Panc1 (cell line): ENCODE data around the gene LPP. TPM values are rescaled to one million over a fixed set of nuclear protein-coding genes. Genes with fewer than 3 reads are reported as not detected.

Experiments used
- ATAC-seq: fragments of 200-7000 bp; cut with Tn5 transposase; 2 replicates; pipeline ENCODE4 v1.9.1; 2020; ENCODE audit warnings: mild to moderate bottlenecking, moderate library complexity
- BruUV-seq: library from RNA; stranded (reverse); fragments of 400-500 nt; replicated peaks from 2 replicates; lab custom pipeline; 2021; lab: Mats Ljungman, UMichigan
- CTCF ChIA-PET: fragments of 300-600 bp; sonication (Branson Sonifier 250); formaldehyde crosslinking; loops from one replicate; lab custom pipeline; 2022; ENCODE audit warnings: antibody characterized with exemption; lab: Charles Lee
- POLR2A ChIA-PET: fragments of 300-600 bp; sonication (Branson Sonifier 250); formaldehyde crosslinking; loops from one replicate; lab custom pipeline; 2022; ENCODE audit warnings: antibody characterized with exemption; lab: Charles Lee
- DNase-seq: peaks from one replicate; pipeline ENCODE4 v3.0.0-alpha.2; 2010; ENCODE audit warnings: low read depth, low spot score
- H3K27ac ChIP-seq: 2 replicates; pipeline ENCODE4 v1.5.1; 2011; ENCODE audit warnings: mild to moderate bottlenecking, low read length, inconsistent platforms
- H3K27me3 ChIP-seq: fragments of 200-500 bp; sonication (Bioruptor generic); 2 replicates; pipeline ENCODE4 v1.6.0; 2014; ENCODE audit warnings: low read length, inconsistent platforms; ENCODE audit not compliant: control insufficient read depth, insufficient read depth
- H3K36me3 ChIP-seq: fragments of 200-500 bp; sonication (Bioruptor generic); 2 replicates; pipeline ENCODE4 v1.5.1; 2014; ENCODE audit warnings: inconsistent platforms, mild to moderate bottlenecking, low read length, moderate library complexity; ENCODE audit not compliant: control insufficient read depth, insufficient read depth
- H3K4me1 ChIP-seq: 2 replicates; pipeline ENCODE4 v1.5.1; 2011; ENCODE audit warnings: inconsistent platforms, mild to moderate bottlenecking, low read length, moderate library complexity; ENCODE audit not compliant: control insufficient read depth, insufficient read depth
- H3K4me3 ChIP-seq, 2 experiments: 2 replicates each; pipeline ENCODE4 v1.5.1; 2011 to 2012; ENCODE audit warnings: low read depth in 2 of 2, low read length in 2 of 2, mild to moderate bottlenecking in 2 of 2, inconsistent platforms in 1 of 2, moderate library complexity in 1 of 2
- H3K9me3 ChIP-seq: fragments of 200-500 bp; sonication (Bioruptor generic); 2 replicates; pipeline ENCODE4 v1.5.1; 2014; ENCODE audit warnings: low read depth, mild to moderate bottlenecking, inconsistent platforms, low read length, moderate library complexity; ENCODE audit not compliant: control insufficient read depth, insufficient read depth
- POLR2AphosphoS5 ChIP-seq: IDR thresholded peaks from 2 replicates; pipeline ENCODE4 v1.6.1; 2012; ENCODE audit warnings: mild to moderate bottlenecking, low read depth, low read length, moderate library complexity
- REST ChIP-seq, 2 experiments: IDR thresholded peaks; 2 replicates each; pipeline ENCODE4 v1.6.1; 2011 to 2012; ENCODE audit warnings: low read depth in 2 of 2, control low read depth in 1 of 2, low read length in 1 of 2, mild to moderate bottlenecking in 1 of 2, moderate library complexity in 1 of 2; ENCODE audit not compliant: insufficient read depth in 1 of 2
- SIN3A ChIP-seq: IDR thresholded peaks from 2 replicates; pipeline ENCODE4 v1.6.1; 2012; ENCODE audit warnings: low read depth, mild to moderate bottlenecking, low read length, moderate library complexity, borderline replicate concordance; ENCODE audit not compliant: insufficient read depth
- TCF7L2 ChIP-seq: IDR thresholded peaks from 2 replicates; pipeline ENCODE4 v1.6.1; 2011; ENCODE audit warnings: mild to moderate bottlenecking, low read depth, low read length, inconsistent platforms
- in situ Hi-C: cut with HindIII; loops from 2 replicates; pipeline ENCODE4 v1.10.0; 2016; ENCODE audit warnings: low sequenced_read_pairs, low pct_unique_long_range_greater_than_20kb
- intact Hi-C: fragments of 100-400 bp; cut with micrococcal nuclease; formaldehyde crosslinking; loops from one replicate; pipeline ENCODE4 v1.10.0; 2022; ENCODE audit not compliant: unreplicated experiment
- total RNA-seq: library from RNA; stranded (reverse); gene quantifications from one replicate; pipeline ENCODE4 v1.2.1, GENCODE V29; 2021; ENCODE audit not compliant: unreplicated experiment
- TF ChIP-seq, protein P1 (sequence below): fragments of 450-650 bp; IDR thresholded peaks from 2 replicates; pipeline ENCODE4 v1.5.1; 2017; ENCODE audit warnings: mild to moderate bottlenecking

LPP gene
- total RNA-seq, 1 experiment from 2014 or later: 90.0 TPM

DNA sequence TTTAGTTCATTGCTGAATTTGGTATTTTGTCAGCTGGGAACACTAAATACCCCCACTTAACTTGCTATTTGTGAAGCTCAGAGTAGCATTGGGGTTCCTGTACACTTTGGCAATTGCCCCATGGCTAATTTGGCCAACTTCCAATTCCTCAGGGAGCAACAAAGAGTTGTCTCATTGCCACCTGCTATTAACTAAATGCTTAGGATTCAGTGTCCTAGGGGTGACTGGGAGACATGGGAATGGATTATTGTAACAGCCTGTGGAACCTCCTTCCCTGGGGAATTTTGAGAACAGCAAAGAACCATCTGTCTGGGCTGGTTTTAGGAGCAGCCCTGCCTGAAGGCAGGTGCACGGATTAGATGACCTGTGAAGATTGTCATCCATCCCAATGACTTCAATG lies 580.4 kb downstream of the LPP start:
- Histone ChIP-seq H3K27ac (no peak overlapping the region), H3K27me3 (no peaks in the 10 kb centered on the region), H3K4me3 (no peak overlapping the region), H3K4me1 (no peaks in the 10 kb centered on the region), H3K9me3 (no peaks in the 10 kb centered on the region), H3K36me3 (no peaks in the 10 kb centered on the region)
- no TSS peak for BruUV-seq
- ChIA-PET POLR2A (no interaction called here), CTCF (no interaction called here)
- TF ChIP-seq POLR2AphosphoS5 (no peak), TCF7L2 (no peak), REST (IDR thresholded peaks at IDR 0.05; ENCODE audit: insufficient read depth in 1 of 2, low read depth in 2 of 2, low read length in 1 of 2) (no peak), SIN3A (no peak)
- TF ChIP-seq, protein P1, sequence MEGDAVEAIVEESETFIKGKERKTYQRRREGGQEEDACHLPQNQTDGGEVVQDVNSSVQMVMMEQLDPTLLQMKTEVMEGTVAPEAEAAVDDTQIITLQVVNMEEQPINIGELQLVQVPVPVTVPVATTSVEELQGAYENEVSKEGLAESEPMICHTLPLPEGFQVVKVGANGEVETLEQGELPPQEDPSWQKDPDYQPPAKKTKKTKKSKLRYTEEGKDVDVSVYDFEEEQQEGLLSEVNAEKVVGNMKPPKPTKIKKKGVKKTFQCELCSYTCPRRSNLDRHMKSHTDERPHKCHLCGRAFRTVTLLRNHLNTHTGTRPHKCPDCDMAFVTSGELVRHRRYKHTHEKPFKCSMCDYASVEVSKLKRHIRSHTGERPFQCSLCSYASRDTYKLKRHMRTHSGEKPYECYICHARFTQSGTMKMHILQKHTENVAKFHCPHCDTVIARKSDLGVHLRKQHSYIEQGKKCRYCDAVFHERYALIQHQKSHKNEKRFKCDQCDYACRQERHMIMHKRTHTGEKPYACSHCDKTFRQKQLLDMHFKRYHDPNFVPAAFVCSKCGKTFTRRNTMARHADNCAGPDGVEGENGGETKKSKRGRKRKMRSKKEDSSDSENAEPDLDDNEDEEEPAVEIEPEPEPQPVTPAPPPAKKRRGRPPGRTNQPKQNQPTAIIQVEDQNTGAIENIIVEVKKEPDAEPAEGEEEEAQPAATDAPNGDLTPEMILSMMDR: no peak
- intact Hi-C loops (no loop called here), in situ Hi-C loops (no loop called here)
- DNase-seq (no peak), ATAC-seq (no peak)

GRCh38 chr3:188739511-188739910 lies 585.6 kb downstream of the LPP start:
- TF ChIP-seq SIN3A (no peak), POLR2AphosphoS5 (no peak), TCF7L2 (no peak), REST (IDR thresholded peaks at IDR 0.05; ENCODE audit: insufficient read depth in 1 of 2, low read depth in 2 of 2, low read length in 1 of 2) (no peak)
- TF ChIP-seq, protein P1: no peak
- H3K36me3 ChIP-seq: no peaks in the 10 kb centered on the region
- ATAC-seq (no peak), DNase-seq (no peak)
- intact Hi-C loops: no loop called here
- POLR2A ChIA-PET: no interaction called here
- CTCF ChIA-PET: no interaction called here
- H3K27me3 ChIP-seq: no peaks in the 10 kb centered on the region
- in situ Hi-C loops: no loop called here
- H3K27ac ChIP-seq: no peak overlapping the region
- no peak overlapping the region for H3K4me3 ChIP-seq
- H3K9me3 ChIP-seq: no peaks in the 10 kb centered on the region
- H3K4me1 ChIP-seq: no peaks in the 10 kb centered on the region
- BruUV-seq: no TSS peak
